A549 (cell line): ENCODE results near the gene CCDC34. TPM values are rescaled to one million over a fixed set of nuclear protein-coding genes. Genes with fewer than 3 reads are reported as not detected.

Experiments
- ATAC-seq, 2 experiments: fragments of 200-7000 bp in 1 of 2; fragments of >200 bp in 1 of 2; cut with Nextera tagmentation in 1 of 2; cut with Tn5 transposase in 1 of 2; 3 replicates each; pipeline versions ENCODE4 v1.8.0 to v1.9.1; 2018 to 2020; ENCODE audit warnings: mild to moderate bottlenecking in 1 of 2, moderate library complexity in 1 of 2
- CTCF ChIA-PET: fragments of 300-600 bp; sonication (Branson Sonifier 250); formaldehyde crosslinking; extraction: SDS; loops from one replicate; lab custom pipeline; 2021; ENCODE audit warnings: antibody characterized with exemption, inconsistent platforms; lab: Yijun Ruan, JAX
- POLR2A ChIA-PET: fragments of 350-600 bp; formaldehyde crosslinking; extraction: SDS; loops from one replicate; lab custom pipeline; 2021; ENCODE audit warnings: antibody characterized with exemption, inconsistent platforms; lab: Yijun Ruan, JAX
- DNase-seq, 2 experiments: peaks; one replicate each; pipeline versions ENCODE4 v3.0.0 to v3.0.0-alpha.2; 2011 to 2016; ENCODE audit warnings: low read depth in 1 of 2, low spot score in 1 of 2
- FAIRE-seq: peaks from 2 replicates; lab custom pipeline; 2011; peaks lifted over from hg19 to GRCh38; lab: Jason Lieb, UNC
- H3K27ac ChIP-seq, 2 experiments: fragments of >200 bp; sonication (Bioruptor Twin); formaldehyde crosslinking; 3 replicates each; pipeline ENCODE4 v1.5.1; 2016 to 2017
- H3K4me1 ChIP-seq: fragments of >200 bp; sonication (Bioruptor Twin); formaldehyde crosslinking; 3 replicates; pipeline ENCODE4 v1.6.1; 2016
- H3K4me2 ChIP-seq: fragments of >200 bp; sonication (Bioruptor Twin); formaldehyde crosslinking; 3 replicates; pipeline ENCODE4 v1.6.1; 2016
- H3K4me3 ChIP-seq: fragments of >200 bp; sonication (Bioruptor Twin); formaldehyde crosslinking; 3 replicates; pipeline ENCODE4 v1.5.1; 2016
- H3K9me3 ChIP-seq: fragments of >200 bp; sonication (Bioruptor Twin); formaldehyde crosslinking; 3 replicates; pipeline ENCODE4 v1.6.1; 2016
- CBX8 ChIP-seq: fragments of 200-600 bp; sonication (generic); IDR thresholded peaks from 2 replicates; pipeline ENCODE4 v1.6.1; 2016
- CEBPB ChIP-seq, 2 experiments: fragments of >200 bp in 1 of 2; sonication (Bioruptor Twin) in 1 of 2; formaldehyde crosslinking in 1 of 2; IDR thresholded peaks; 2 replicates each; pipeline ENCODE4 v1.6.1; 2012 to 2016
- EHMT2 ChIP-seq: fragments of 200-600 bp; sonication (generic); IDR thresholded peaks from 2 replicates; pipeline ENCODE4 v1.6.1; 2016; ENCODE audit warnings: antibody characterized with exemption, low read depth, mild to moderate bottlenecking, moderate library complexity
- EP300 ChIP-seq, 2 experiments: fragments of >200 bp; sonication (Bioruptor Twin); formaldehyde crosslinking; IDR thresholded peaks; 2 replicates in 1 of 2; 3 replicates in 1 of 2; pipeline ENCODE4 v1.6.1; 2016 to 2017
- ESRRA ChIP-seq: fragments of 150-350 bp; IDR thresholded peaks from 2 replicates; pipeline ENCODE4 v1.6.1; 2014; ENCODE audit warnings: mild to moderate bottlenecking, low read length, borderline replicate concordance
- FOSB ChIP-seq: fragments of 250-450 bp; sonication (Bioruptor Pico); IDR thresholded peaks from 2 replicates; pipeline ENCODE4 v1.5.0; 2020; ENCODE audit warnings: mild to moderate bottlenecking, moderate library complexity
- FOSL2 ChIP-seq, 2 experiments: fragments of 450-650 bp in 1 of 2; fragments of >200 bp in 1 of 2; sonication (Bioruptor Twin) in 1 of 2; formaldehyde crosslinking; IDR thresholded peaks; 2 replicates each; pipeline versions ENCODE4 v1.5.0 to v1.6.1; 2016 to 2020; ENCODE audit warnings: mild to moderate bottlenecking in 1 of 2, moderate library complexity in 1 of 2
- FOXS1 ChIP-seq: fragments of 250-450 bp; sonication (Bioruptor Pico); IDR thresholded peaks from 2 replicates; pipeline ENCODE4 v1.5.0; 2020; ENCODE audit warnings: mild to moderate bottlenecking, moderate library complexity
- HOXB13 ChIP-seq: fragments of 250-450 bp; sonication (Bioruptor Pico); IDR thresholded peaks from 2 replicates; pipeline ENCODE4 v1.5.0; 2020; ENCODE audit warnings: low read depth, mild to moderate bottlenecking, moderate library complexity
- JUNB ChIP-seq: fragments of >200 bp; sonication (Bioruptor Twin); formaldehyde crosslinking; IDR thresholded peaks from 2 replicates; pipeline ENCODE4 v1.6.1; 2016
- MAFK ChIP-seq: fragments of 450-650 bp; IDR thresholded peaks from 2 replicates; pipeline ENCODE4 v1.6.1; 2014; ENCODE audit not compliant: partially characterized antibody
- MYC ChIP-seq: IDR thresholded peaks from 2 replicates; pipeline ENCODE4 v1.6.1; 2012; ENCODE audit warnings: mild to moderate bottlenecking, inconsistent platforms, low read length, improper control_type of control experiment, borderline replicate concordance
- POLR2A ChIP-seq: IDR thresholded peaks from 2 replicates; pipeline ENCODE4 v1.6.1; 2012; ENCODE audit warnings: mild to moderate bottlenecking, low read length
- POLR2AphosphoS2 ChIP-seq: conservative IDR thresholded peaks from 2 replicates; pipeline ENCODE4 v1.6.1; 2012; ENCODE audit warnings: low read length, improper control_type of control experiment, inconsistent platforms
- SREBF2 ChIP-seq: fragments of 450-650 bp; IDR thresholded peaks from 2 replicates; pipeline ENCODE4 v1.6.1; 2014; ENCODE audit warnings: mild to moderate bottlenecking, moderate library complexity
- TFCP2L1 ChIP-seq: fragments of 250-450 bp; sonication (Bioruptor Pico); IDR thresholded peaks from 2 replicates; pipeline ENCODE4 v1.5.0; 2021; ENCODE audit warnings: mild to moderate bottlenecking
- ZNF302 ChIP-seq: fragments of 250-450 bp; sonication (Bioruptor Pico); IDR thresholded peaks from 2 replicates; pipeline ENCODE4 v1.9.0; 2021; ENCODE audit warnings: inconsistent platforms, mild to moderate bottlenecking, moderate library complexity
- WGBS: methylation state at CpG from one replicate; pipeline ENCODE4 v1.1.6; 2017; ENCODE audit errors: missing lambda C conversion rate; 5-methylcytosine and 5-hydroxymethylcytosine counted together
- polyA plus RNA-seq, 4 experiments: library from polyadenylated mRNA; depleted of rRNA in 3 of 4; stranded (reverse); fragments of >200 nt; fragmentation: RNase III in 1 of 4; extraction: RNeasy Plus Mini Kit Qiagen cat#74134 plus additional on column Dnase treatment in 1 of 4; gene quantifications; 2 replicates in 3 of 4; 3 replicates in 1 of 4; pipeline ENCODE4 v1.2.3, GENCODE V29; 2011 to 2017
- TF ChIP-seq, protein P1 (sequence below): fragments of 250-450 bp; sonication (Bioruptor Pico); IDR thresholded peaks from 2 replicates; pipeline ENCODE4 v1.5.0; 2020; ENCODE audit warnings: low read depth, mild to moderate bottlenecking, moderate library complexity
- TF ChIP-seq, protein P2 (sequence below): fragments of 250-450 bp; sonication (Bioruptor Pico); IDR thresholded peaks from 2 replicates; pipeline ENCODE4 v1.5.0; 2021; ENCODE audit warnings: mild to moderate bottlenecking, moderate library complexity, borderline replicate concordance
- TF ChIP-seq, protein P3 (sequence below): fragments of >200 bp; sonication (Bioruptor Twin); formaldehyde crosslinking; IDR thresholded peaks from 3 replicates; pipeline ENCODE4 v1.5.1; 2016

CCDC34 gene
- polyA plus RNA-seq, 2 of the 4 experiments (the other 2 are of a cell fraction), result 32.0 to 35.9 TPM

DNA sequence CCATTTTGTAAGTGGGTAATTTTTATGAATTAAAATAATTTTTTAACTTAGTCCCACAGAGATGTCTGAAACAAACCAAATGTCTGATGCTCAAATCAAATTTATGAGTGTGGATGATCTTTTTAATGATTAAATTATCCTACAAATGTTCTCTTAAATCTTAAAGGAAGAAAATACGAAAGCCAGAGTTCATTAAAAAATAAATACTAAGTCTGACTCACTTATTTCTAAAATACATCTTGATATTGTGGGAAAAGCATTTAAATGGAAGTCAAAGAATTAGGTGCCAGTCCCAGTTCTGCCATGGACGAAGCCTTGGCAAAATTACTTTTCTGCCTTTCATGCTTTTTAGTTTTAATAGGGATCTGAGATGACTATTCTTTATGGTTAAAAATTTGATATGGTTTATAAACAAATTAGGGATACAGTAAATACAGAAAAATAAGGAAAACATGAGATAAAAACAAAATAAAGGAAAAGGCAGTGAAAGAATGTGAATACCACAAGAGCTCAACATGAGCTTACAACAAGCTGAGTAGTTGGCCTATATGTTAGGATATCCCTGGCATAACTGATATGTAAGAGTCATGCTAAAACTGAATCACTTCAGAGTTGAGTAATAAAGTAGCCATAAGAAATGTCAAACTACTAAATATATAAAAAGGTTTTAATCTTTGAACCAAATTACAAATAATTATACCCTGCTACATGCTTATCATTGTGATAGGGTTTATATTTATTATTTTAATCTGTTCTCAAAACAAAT lies 9.2 kb downstream of the CCDC34 start:
- CTCF ChIA-PET, result no interaction called here
- no peak for TF ChIP-seq FOXS1 (CRISPR knock-in tag)
- no peak for TF ChIP-seq EP300 (IDR thresholded peaks at IDR 0.05)
- no peak for TF ChIP-seq HOXB13
- TF ChIP-seq MYC, result no peak
- TF ChIP-seq FOSL2 (IDR thresholded peaks at IDR 0.05), result no peak
- TF ChIP-seq FOSL2 (CRISPR knock-in tag; IDR thresholded peaks at IDR 0.05), result peak; percentile 22; the same call in 1 of the 2 replicates
- TF ChIP-seq EHMT2, result no peak
- Histone ChIP-seq H3K4me2 (peak overlapping the region; percentile 59), H3K9me3 (no peaks in the 10 kb centered on the region), H3K4me3 (no peak overlapping the region), H3K4me1 (peaks cover 71% of the 10 kb centered on the region), H3K27ac (peak overlapping the region in 1 of 2 experiments; percentile 54; a peak in 4 of 6 replicates)
- POLR2A ChIA-PET, result no interaction called here
- DNase-seq, result no peak
- ATAC-seq, result peak; percentile 64 to 72; a peak in 4 of 6 replicates
- FAIRE-seq, result no peak
- 89% methylated on average over 2 of the region's 2 CpGs for WGBS

DNA sequence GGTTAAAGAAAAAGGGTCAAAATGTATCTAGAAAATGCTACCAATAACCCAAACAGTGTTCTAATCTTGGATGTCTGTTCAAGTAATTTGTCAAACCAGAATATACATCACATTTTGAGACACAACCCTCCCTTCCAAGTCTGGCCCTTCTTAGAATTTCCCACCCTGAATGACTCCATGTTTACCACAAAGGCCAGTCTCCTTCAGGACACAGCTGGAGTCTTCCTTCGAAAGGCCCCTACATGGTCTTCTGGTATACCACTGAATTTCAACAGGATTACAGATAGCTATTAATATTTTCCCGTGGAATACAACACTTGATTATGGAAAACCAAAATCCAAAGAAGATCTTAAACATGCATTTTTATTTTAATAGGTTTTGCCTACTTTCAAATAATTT lies 10.2 kb downstream of the CCDC34 start:
- Histone ChIP-seq H3K4me1 (peaks cover 70% of the 10 kb centered on the region), H3K27ac (no peak overlapping the region; a peak in 2 of 6 replicates), H3K4me3 (no peak overlapping the region), H3K4me2 (no peak overlapping the region), H3K9me3 (no peaks in the 10 kb centered on the region)
- 93% methylated on average over 2 of the region's 2 CpGs for WGBS
- DNase-seq (no peak), ATAC-seq (no peak), FAIRE-seq (no peak)
- ChIA-PET CTCF (interaction anchor here (1.8 kb wide), 1 partner anchor 11 kb away, joined by 4 read pairs; the partner anchor contains the start of gene CCDC34), POLR2A (no interaction called here)
- TF ChIP-seq, protein P1, sequence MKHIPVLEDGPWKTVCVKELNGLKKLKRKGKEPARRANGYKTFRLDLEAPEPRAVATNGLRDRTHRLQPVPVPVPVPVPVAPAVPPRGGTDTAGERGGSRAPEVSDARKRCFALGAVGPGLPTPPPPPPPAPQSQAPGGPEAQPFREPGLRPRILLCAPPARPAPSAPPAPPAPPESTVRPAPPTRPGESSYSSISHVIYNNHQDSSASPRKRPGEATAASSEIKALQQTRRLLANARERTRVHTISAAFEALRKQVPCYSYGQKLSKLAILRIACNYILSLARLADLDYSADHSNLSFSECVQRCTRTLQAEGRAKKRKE, result no peak
- TF ChIP-seq, protein P2, sequence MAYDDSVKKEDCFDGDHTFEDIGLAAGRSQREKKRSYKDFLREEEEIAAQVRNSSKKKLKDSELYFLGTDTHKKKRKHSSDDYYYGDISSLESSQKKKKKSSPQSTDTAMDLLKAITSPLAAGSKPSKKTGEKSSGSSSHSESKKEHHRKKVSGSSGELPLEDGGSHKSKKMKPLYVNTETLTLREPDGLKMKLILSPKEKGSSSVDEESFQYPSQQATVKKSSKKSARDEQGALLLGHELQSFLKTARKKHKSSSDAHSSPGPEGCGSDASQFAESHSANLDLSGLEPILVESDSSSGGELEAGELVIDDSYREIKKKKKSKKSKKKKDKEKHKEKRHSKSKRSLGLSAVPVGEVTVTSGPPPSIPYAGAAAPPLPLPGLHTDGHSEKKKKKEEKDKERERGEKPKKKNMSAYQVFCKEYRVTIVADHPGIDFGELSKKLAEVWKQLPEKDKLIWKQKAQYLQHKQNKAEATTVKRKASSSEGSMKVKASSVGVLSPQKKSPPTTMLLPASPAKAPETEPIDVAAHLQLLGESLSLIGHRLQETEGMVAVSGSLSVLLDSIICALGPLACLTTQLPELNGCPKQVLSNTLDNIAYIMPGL (CRISPR knock-in tag), result no peak
- TF ChIP-seq SREBF2, result no peak
- no peak for TF ChIP-seq CEBPB (IDR thresholded peaks at IDR 0.05)
- TF ChIP-seq POLR2A, result no peak
- no peak for TF ChIP-seq ZNF302
- no peak for TF ChIP-seq FOSB (CRISPR knock-in tag)
- TF ChIP-seq HOXB13, result no peak
- no peak for TF ChIP-seq ESRRA
- TF ChIP-seq, protein P3, sequence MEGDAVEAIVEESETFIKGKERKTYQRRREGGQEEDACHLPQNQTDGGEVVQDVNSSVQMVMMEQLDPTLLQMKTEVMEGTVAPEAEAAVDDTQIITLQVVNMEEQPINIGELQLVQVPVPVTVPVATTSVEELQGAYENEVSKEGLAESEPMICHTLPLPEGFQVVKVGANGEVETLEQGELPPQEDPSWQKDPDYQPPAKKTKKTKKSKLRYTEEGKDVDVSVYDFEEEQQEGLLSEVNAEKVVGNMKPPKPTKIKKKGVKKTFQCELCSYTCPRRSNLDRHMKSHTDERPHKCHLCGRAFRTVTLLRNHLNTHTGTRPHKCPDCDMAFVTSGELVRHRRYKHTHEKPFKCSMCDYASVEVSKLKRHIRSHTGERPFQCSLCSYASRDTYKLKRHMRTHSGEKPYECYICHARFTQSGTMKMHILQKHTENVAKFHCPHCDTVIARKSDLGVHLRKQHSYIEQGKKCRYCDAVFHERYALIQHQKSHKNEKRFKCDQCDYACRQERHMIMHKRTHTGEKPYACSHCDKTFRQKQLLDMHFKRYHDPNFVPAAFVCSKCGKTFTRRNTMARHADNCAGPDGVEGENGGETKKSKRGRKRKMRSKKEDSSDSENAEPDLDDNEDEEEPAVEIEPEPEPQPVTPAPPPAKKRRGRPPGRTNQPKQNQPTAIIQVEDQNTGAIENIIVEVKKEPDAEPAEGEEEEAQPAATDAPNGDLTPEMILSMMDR, result no peak
- no peak for TF ChIP-seq CBX8
- no peak for TF ChIP-seq MAFK
- no peak for TF ChIP-seq POLR2AphosphoS2

DNA sequence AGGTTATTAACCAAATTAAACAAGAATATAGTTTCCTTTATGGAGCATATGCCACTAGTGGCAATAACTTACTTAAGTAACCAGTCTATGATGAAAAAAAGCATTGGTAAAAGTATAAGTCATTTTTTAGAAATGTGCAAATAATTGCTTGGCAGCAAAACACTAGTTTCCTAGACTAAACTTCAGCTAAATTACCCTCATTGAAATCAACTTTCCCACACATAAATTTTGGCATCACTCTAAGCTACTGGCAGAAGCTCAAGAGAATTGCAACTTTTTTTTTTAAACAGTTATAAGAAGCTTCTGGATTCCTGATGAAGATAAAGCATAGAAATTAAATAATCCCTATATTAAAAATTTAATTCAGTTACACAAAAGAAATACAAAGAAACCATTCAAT lies 12.5 kb downstream of the CCDC34 start:
- H3K4me1 ChIP-seq, result peaks cover 77% of the 10 kb centered on the region
- TF ChIP-seq TFCP2L1 (CRISPR knock-in tag) (no peak), EP300 (IDR thresholded peaks at IDR 0.05) (peak in 1 of 2 experiments; percentile 31; a peak in 1 of 5 replicates), JUNB (0 out of 2 replicates have a peak, but pooled peaks have one; percentile 4)
- TF ChIP-seq, all 56 proteins: peak for 2
- DNase-seq, result no peak
- ATAC-seq, result no peak
- Histone ChIP-seq H3K4me2 (peak overlapping the region; percentile 86), H3K9me3 (no peaks in the 10 kb centered on the region), H3K4me3 (no peak overlapping the region), H3K27ac (peak overlapping the region; percentile 61 to 79)
- ChIA-PET CTCF (interaction anchor here (1.8 kb wide), 1 partner anchor 135 kb away, joined by 4 read pairs; no protein-coding TSS in a partner anchor), POLR2A (interaction anchor here (1.0 kb wide), 1 partner anchor 122 kb away, joined by 3 read pairs; the partner anchor contains the start of gene LGR4)
- FAIRE-seq, result no peak
